Lower lobe of right lung (tissue), 2 donors: ENCODE data around the gene ANKS1B. TPM values are rescaled to one million over a fixed set of nuclear protein-coding genes. Genes with fewer than 3 reads are reported as not detected.

Experiments
- ATAC-seq, 2 donors: fragments of 200-7000 bp; cut with Tn5 transposase; one replicate each; pipeline ENCODE4 v1.9.1; 2020 to 2022; ENCODE audit warnings: mild to moderate bottlenecking in 2 of 2, moderate library complexity in 2 of 2
- DNase-seq: peaks from one replicate; pipeline ENCODE4 v3.0.0-alpha.2; 2020
- H3K27ac ChIP-seq: fragments of 200-600 bp; one replicate; pipeline ENCODE4 v1.8.0; 2022
- H3K27me3 ChIP-seq: fragments of 200-600 bp; one replicate; pipeline ENCODE4 v1.8.0; 2022; ENCODE audit warnings: low read depth
- H3K36me3 ChIP-seq: fragments of 200-600 bp; one replicate; pipeline ENCODE4 v1.8.0; 2022; ENCODE audit warnings: mild to moderate bottlenecking
- H3K4me1 ChIP-seq: fragments of 200-600 bp; one replicate; pipeline ENCODE4 v1.8.0; 2022
- H3K4me3 ChIP-seq: fragments of 200-600 bp; one replicate; pipeline ENCODE4 v1.8.0; 2022; ENCODE audit warnings: mild to moderate bottlenecking
- H3K9me3 ChIP-seq: fragments of 200-600 bp; one replicate; pipeline ENCODE4 v1.8.0; 2022
- intact Hi-C: fragments of 100-400 bp; cut with DNase I; formaldehyde crosslinking; loops from one replicate; pipeline ENCODE4 v1.11.0; 2022
- total RNA-seq: library from RNA; stranded (reverse); fragmentation: NEBNext Ultra II Directional; extraction: Animal tissue kit (Norgen Biotek cat#: 25700); gene quantifications from one replicate; pipeline ENCODE4 v1.2.1, GENCODE V29; 2021
- TF ChIP-seq, protein P1 (sequence below): fragments of 200-600 bp; IDR thresholded peaks from one replicate; pipeline ENCODE4 v1.8.0; 2022; ENCODE audit warnings: antibody characterized with exemption, mild to moderate bottlenecking
- donor health status: DM: no; HTN: yes; CAD: no; lungs with severe emphysema.

Gene ANKS1B
- total RNA-seq, 1 donor from 2014 or later: 4.0 TPM

DNA sequence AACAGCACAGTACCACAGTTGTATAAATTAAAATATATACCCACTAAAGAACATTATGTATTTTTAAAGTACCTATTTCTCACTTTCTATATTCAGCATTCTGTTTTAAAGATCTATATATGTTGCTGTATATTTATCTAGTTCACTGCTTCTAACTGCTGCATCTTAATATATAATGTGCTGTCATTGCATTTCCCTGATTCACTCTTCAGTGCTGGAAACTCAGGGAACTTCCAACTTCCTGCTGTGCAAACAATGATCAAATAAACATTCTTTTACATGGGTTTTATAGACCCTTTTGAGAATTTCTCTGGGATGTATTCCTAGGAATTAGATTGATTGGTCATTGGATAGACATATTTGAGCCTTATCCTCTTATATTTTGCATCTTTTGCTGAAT lies 960.5 kb downstream of the ANKS1B start:
- DNase-seq (no peak), ATAC-seq (no peak)
- H3K36me3 ChIP-seq: no peaks in the 10 kb centered on the region
- H3K4me1 ChIP-seq: no peaks in the 10 kb centered on the region
- H3K4me3 ChIP-seq: no peak overlapping the region
- no peak overlapping the region for H3K27ac ChIP-seq
- intact Hi-C loops: no loop called here
- TF ChIP-seq, protein P1, sequence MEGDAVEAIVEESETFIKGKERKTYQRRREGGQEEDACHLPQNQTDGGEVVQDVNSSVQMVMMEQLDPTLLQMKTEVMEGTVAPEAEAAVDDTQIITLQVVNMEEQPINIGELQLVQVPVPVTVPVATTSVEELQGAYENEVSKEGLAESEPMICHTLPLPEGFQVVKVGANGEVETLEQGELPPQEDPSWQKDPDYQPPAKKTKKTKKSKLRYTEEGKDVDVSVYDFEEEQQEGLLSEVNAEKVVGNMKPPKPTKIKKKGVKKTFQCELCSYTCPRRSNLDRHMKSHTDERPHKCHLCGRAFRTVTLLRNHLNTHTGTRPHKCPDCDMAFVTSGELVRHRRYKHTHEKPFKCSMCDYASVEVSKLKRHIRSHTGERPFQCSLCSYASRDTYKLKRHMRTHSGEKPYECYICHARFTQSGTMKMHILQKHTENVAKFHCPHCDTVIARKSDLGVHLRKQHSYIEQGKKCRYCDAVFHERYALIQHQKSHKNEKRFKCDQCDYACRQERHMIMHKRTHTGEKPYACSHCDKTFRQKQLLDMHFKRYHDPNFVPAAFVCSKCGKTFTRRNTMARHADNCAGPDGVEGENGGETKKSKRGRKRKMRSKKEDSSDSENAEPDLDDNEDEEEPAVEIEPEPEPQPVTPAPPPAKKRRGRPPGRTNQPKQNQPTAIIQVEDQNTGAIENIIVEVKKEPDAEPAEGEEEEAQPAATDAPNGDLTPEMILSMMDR: no peak
- H3K27me3 ChIP-seq: no peaks in the 10 kb centered on the region
- no peaks in the 10 kb centered on the region for H3K9me3 ChIP-seq

DNA sequence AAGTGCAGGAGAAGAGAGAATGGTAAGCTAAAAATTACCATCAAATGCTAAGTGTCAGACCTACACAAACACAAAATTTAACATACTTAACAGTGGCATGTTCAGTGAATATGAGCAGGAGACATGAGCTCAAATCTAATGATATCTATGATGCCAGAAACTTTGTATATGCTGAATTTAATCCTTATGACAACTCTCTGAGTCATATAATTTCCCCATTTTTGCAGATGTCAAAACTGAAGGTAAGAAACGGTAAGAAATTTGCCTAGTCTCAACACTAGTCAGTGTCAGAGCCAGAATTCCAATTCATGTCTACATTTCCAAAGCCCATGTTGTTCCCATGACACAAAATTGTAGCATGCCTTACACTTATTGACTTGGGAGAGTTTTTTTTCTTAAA lies 963.9 kb downstream of the ANKS1B start:
- no peaks in the 10 kb centered on the region for H3K9me3 ChIP-seq
- intact Hi-C loops: no loop called here
- TF ChIP-seq, protein P1: no peak
- H3K4me3 ChIP-seq: no peak overlapping the region
- H3K27me3 ChIP-seq: no peaks in the 10 kb centered on the region
- H3K27ac ChIP-seq: no peak overlapping the region
- H3K36me3 ChIP-seq: no peaks in the 10 kb centered on the region
- no peaks in the 10 kb centered on the region for H3K4me1 ChIP-seq
- DNase-seq: no peak
- ATAC-seq: no peak

DNA sequence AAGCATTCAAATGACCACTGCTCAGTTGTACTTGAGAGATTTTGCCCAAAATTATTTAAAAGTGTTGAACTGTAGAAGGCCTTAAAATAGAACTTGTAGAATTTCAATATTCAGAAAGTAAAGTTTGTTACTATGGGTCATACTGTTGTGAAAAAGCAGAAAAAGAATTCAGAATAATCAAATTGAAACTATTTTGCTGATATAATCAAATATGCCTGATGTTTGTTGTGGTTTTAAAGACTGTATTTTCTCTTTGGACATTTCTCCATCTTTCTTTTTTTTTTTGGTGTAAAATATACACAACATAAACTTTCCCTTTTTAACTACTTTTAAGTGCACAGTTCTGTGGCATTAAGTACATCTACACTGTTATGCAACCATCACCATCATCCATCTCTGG lies 964.9 kb downstream of the ANKS1B start:
- Histone ChIP-seq H3K27ac (no peak overlapping the region), H3K4me3 (no peak overlapping the region), H3K4me1 (no peaks in the 10 kb centered on the region), H3K27me3 (no peaks in the 10 kb centered on the region), H3K36me3 (no peaks in the 10 kb centered on the region), H3K9me3 (no peaks in the 10 kb centered on the region)
- TF ChIP-seq, protein P1: no peak
- DNase-seq (no peak), ATAC-seq (no peak)
- intact Hi-C loops: no loop called here

DNA sequence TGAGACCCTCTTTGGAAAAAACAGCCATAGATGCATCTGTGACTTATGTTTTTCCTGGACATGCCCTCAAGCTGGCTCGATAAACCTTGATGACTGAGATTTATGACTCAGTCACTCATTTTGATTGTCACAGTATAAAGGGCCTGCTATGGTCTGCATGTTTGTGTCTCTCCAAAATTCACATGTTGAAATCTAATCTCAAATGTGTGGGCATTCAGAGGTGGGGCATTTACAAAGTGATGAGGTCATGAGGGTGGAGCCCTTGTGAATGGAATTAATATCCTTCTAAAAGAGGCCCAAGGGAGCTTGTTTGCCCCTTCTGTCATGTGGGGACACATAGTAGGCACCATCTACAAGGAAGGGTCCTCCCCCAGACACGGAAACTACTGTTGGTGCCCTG lies 966.8 kb downstream of the ANKS1B start:
- no peak for DNase-seq
- no peak for ATAC-seq
- H3K4me1 ChIP-seq: no peaks in the 10 kb centered on the region
- no peak overlapping the region for H3K27ac ChIP-seq
- H3K4me3 ChIP-seq: no peak overlapping the region
- intact Hi-C loops: no loop called here
- TF ChIP-seq, protein P1: no peak
- no peaks in the 10 kb centered on the region for H3K9me3 ChIP-seq
- H3K27me3 ChIP-seq: no peaks in the 10 kb centered on the region
- H3K36me3 ChIP-seq: no peaks in the 10 kb centered on the region

DNA sequence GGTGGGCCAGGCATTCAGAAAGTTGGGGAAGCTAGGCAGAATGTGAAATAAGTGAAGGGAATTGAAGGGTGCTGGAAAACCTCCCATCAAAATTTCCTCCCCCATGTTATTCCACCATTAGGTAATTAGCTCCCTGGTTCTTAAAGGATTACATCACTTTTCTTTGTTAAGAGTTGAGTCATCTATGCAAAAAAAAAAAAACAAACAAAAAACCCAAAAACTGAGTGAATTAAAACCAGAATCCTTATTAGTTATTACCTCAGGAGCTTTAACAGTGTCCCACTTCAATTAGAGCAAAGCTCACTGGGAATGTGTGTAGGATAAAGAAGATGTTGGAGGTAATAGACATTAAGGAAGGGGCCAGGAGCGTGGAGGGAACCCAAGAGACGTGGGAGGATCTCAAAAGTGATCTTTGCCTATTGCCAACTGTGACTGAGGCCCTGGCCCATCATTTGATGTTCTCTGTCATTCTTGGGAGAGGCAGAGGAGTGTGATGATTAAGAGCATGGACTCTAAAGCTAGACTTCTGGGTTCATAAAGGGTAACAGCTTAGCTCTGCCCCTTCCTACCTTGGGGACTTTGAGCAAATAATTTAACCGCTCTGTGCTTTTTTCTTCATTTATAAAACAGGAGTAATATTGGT lies 975.0 kb downstream of the ANKS1B start:
- ATAC-seq (no peak), DNase-seq (no peak)
- Histone ChIP-seq H3K4me3 (no peak overlapping the region), H3K27me3 (no peaks in the 10 kb centered on the region), H3K27ac (no peak overlapping the region), H3K36me3 (no peaks in the 10 kb centered on the region), H3K4me1 (no peaks in the 10 kb centered on the region), H3K9me3 (no peaks in the 10 kb centered on the region)
- intact Hi-C loops: no loop called here
- TF ChIP-seq, protein P1: no peak
